GM15510 (cell line): ENCODE results near the gene OR10D3.

Source experiments
- POLR2A ChIP-seq: IDR thresholded peaks from 3 replicates; pipeline ENCODE4 v1.6.1; 2011; ENCODE audit warnings: borderline replicate concordance; ENCODE audit not compliant: insufficient read length; ENCODE audit errors: extremely low read depth

Gene OR10D3

GRCh38 chr11:124209824-124210357 lies 26.7 kb downstream of the OR10D3 start:
- no peak for TF ChIP-seq POLR2A

DNA sequence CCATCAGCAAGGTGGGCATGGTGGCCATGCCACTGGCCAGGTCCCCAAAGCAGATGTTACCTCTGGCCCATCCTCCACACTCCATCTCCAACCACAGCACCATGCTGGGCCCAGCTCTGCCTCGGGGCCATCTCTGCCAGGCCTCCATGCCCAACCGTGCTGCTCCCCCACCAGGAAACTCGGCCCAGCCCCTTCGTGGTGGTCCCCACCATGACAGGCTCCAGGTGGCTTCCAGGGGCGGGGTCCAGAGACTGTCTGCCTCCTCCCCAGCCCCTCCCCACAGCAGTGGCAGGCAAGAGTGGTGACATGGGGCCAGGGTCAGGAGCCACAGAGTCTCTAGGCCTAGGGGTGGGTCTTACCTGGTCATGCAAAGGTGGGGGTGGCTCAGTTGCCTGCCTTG lies 27.3 kb downstream of the OR10D3 start:
- TF ChIP-seq POLR2A, result no peak

- no peak for TF ChIP-seq POLR2A
Observed at GRCh38 chr11:124211321-124211720, 28.2 kb downstream of the OR10D3 start.

- no peak for TF ChIP-seq POLR2A
Observed at GRCh38 chr11:124214027-124214426, 30.9 kb downstream of the OR10D3 start.

- no peak for TF ChIP-seq POLR2A
Observed at GRCh38 chr11:124219126-124219525, 36.0 kb downstream of the OR10D3 start.

- no peak for TF ChIP-seq POLR2A
Observed at GRCh38 chr11:124222407-124222806, 39.3 kb downstream of the OR10D3 start.

DNA sequence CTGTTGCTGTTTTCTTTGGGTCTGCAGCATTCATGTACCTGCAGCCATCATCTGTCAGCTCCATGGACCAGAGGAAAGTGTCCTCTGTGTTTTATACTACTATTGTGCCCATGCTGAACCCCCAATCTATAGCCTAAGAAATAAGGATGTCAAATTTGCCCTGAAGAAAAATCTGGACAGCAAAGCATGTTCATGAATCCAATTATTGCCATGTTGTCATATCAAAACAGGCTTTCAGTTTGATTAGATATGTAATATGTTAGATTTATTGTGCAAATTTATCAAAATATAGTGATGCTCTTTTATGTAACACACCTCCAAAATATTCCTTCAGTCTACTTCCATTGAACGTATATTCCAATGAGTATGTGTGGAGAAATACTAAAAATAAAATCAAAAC lies 42.3 kb downstream of the OR10D3 start:
- no peak for TF ChIP-seq POLR2A

DNA sequence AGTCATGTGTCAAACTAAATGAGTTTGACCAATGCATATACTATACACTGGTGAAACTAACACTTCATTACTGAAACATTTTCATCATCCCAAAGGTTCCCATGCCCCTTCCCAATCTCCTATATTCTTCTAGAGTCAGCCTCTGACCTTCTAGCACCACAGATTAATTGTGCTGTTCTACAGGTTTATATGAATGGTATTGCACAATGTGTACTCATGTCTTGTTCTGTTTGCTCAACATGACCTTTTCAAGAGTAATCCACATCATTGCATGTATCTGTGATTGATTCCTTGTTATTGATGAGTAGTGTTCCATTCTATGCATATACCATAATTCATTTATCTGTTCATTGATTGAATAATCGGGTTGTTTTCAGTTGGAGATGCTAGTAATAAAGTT lies 50.2 kb downstream of the OR10D3 start:
- no peak for TF ChIP-seq POLR2A
